WTC11 (cell line): ENCODE measurements around the gene CLBA1.

Experiments
- CBFB ChIP-seq: sonication (generic); formaldehyde crosslinking; IDR thresholded peaks from 2 replicates; pipeline ENCODE4 v1.8.1; 2022; ENCODE audit warnings: mild to moderate bottlenecking, low read depth, missing genetic modification reagents
- CREB1 ChIP-seq: sonication (generic); formaldehyde crosslinking; IDR thresholded peaks from 2 replicates; pipeline ENCODE4 v1.8.0; 2023; ENCODE audit warnings: mild to moderate bottlenecking, missing genetic modification reagents
- CTCF ChIP-seq: fragments of 200-600 bp; IDR thresholded peaks from 2 replicates; pipeline ENCODE4 v1.8.0; 2022; ENCODE audit warnings: antibody characterized with exemption
- ESRRA ChIP-seq: sonication (generic); formaldehyde crosslinking; IDR thresholded peaks from 2 replicates; pipeline ENCODE4 v1.8.1; 2022; ENCODE audit warnings: mild to moderate bottlenecking, missing genetic modification reagents, borderline replicate concordance
- JUN ChIP-seq: sonication (generic); formaldehyde crosslinking; IDR thresholded peaks from 2 replicates; pipeline ENCODE4 v1.8.0; 2023; ENCODE audit warnings: mild to moderate bottlenecking, missing genetic modification reagents
- KAT7 ChIP-seq: sonication (generic); formaldehyde crosslinking; IDR thresholded peaks from 2 replicates; pipeline ENCODE4 v1.8.1; 2023; ENCODE audit warnings: missing genetic modification reagents, mild to moderate bottlenecking, borderline replicate concordance
- RELA ChIP-seq: sonication (generic); formaldehyde crosslinking; IDR thresholded peaks from 2 replicates; pipeline ENCODE4 v1.8.1; 2022; ENCODE audit warnings: missing genetic modification reagents, mild to moderate bottlenecking, borderline replicate concordance
- SMAD3 ChIP-seq: sonication (generic); formaldehyde crosslinking; IDR thresholded peaks from 2 replicates; pipeline ENCODE4 v1.8.0; 2022; ENCODE audit warnings: missing genetic modification reagents, mild to moderate bottlenecking, borderline replicate concordance
- TP53 ChIP-seq: sonication (generic); formaldehyde crosslinking; IDR thresholded peaks from 2 replicates; pipeline ENCODE4 v1.8.1; 2023; ENCODE audit warnings: mild to moderate bottlenecking, missing genetic modification reagents
- USF2 ChIP-seq: sonication (generic); formaldehyde crosslinking; IDR thresholded peaks from 2 replicates; pipeline ENCODE4 v1.8.1; 2023; ENCODE audit warnings: mild to moderate bottlenecking, missing genetic modification reagents, moderate library complexity
- TF ChIP-seq, protein P1 (sequence below): sonication (generic); formaldehyde crosslinking; IDR thresholded peaks from 2 replicates; pipeline ENCODE4 v1.8.0; 2022; ENCODE audit warnings: mild to moderate bottlenecking, missing genetic modification reagents
- TF ChIP-seq, protein P2 (sequence below): sonication (generic); formaldehyde crosslinking; IDR thresholded peaks from 2 replicates; pipeline ENCODE4 v1.8.0; 2022; ENCODE audit warnings: mild to moderate bottlenecking, missing genetic modification reagents
- TF ChIP-seq, protein P3 (sequence below): sonication (generic); formaldehyde crosslinking; conservative IDR thresholded peaks from 2 replicates; pipeline ENCODE4 v1.8.1; 2023; ENCODE audit warnings: mild to moderate bottlenecking, low read depth, missing genetic modification reagents, moderate library complexity

DNA sequence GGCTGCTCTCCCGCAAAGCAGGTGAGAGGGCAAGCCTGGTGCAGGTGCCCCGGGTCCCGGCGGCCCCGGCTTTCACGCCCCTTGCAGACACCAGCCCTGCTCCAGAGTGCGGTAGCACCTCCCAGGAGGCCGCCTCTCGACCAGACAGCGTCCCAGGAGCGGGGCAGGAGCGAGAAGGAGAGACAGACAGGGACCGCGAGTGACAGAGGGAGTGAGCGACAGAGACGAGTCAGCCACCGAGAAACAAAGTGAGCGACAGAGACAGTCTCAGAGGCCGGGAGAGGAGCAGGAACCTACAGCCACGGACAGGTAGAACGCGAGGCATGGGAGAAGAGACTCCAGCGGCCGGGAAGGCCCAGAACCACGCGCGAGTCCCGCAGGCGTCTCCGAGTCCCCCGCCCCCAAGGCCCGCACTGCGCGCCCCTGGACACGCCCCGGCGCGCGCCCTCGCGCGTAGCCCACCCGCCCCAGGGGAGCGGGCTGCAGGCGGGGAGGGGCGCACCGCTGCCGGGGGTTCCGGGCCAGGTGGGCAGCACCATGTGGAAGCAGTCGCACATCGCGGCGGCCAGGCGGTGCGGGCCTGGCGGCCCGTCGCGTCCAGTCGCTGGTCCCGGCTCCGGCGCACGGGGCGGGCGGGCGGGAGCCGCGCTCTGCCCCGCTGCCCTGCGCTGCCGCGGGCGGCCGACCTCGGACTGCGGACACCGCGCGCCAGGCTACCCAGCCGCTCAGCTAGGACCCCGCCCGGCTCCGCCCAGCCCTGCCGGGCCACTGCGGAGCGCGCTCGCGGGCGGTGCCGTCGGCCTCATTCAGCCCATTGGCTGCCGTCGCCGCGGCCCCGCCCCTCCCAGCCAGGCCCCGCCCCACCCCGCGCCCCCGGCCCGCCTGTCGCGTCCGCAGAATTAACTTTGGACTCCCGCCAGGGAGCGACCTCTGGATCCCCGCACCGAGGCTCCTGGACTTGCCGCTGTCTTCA is 7.6 kb upstream of the CLBA1 start, which contains the start of gene AHNAK2:
- TF ChIP-seq, protein P1, sequence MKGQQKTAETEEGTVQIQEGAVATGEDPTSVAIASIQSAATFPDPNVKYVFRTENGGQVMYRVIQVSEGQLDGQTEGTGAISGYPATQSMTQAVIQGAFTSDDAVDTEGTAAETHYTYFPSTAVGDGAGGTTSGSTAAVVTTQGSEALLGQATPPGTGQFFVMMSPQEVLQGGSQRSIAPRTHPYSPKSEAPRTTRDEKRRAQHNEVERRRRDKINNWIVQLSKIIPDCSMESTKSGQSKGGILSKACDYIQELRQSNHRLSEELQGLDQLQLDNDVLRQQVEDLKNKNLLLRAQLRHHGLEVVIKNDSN (CRISPR knock-in tag): no peak
- TF ChIP-seq KAT7 (CRISPR knock-in tag) (no peak), CTCF (no peak), ESRRA (CRISPR knock-in tag) (no peak), RELA (CRISPR knock-in tag) (no peak), TP53 (CRISPR knock-in tag) (no peak), CBFB (CRISPR knock-in tag) (no peak), JUN (CRISPR knock-in tag) (no peak), USF2 (CRISPR knock-in tag) (no peak), SMAD3 (CRISPR knock-in tag) (no peak), CREB1 (CRISPR knock-in tag) (no peak)
- TF ChIP-seq, protein P2, sequence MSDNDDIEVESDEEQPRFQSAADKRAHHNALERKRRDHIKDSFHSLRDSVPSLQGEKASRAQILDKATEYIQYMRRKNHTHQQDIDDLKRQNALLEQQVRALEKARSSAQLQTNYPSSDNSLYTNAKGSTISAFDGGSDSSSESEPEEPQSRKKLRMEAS: no peak
- TF ChIP-seq, protein P3, sequence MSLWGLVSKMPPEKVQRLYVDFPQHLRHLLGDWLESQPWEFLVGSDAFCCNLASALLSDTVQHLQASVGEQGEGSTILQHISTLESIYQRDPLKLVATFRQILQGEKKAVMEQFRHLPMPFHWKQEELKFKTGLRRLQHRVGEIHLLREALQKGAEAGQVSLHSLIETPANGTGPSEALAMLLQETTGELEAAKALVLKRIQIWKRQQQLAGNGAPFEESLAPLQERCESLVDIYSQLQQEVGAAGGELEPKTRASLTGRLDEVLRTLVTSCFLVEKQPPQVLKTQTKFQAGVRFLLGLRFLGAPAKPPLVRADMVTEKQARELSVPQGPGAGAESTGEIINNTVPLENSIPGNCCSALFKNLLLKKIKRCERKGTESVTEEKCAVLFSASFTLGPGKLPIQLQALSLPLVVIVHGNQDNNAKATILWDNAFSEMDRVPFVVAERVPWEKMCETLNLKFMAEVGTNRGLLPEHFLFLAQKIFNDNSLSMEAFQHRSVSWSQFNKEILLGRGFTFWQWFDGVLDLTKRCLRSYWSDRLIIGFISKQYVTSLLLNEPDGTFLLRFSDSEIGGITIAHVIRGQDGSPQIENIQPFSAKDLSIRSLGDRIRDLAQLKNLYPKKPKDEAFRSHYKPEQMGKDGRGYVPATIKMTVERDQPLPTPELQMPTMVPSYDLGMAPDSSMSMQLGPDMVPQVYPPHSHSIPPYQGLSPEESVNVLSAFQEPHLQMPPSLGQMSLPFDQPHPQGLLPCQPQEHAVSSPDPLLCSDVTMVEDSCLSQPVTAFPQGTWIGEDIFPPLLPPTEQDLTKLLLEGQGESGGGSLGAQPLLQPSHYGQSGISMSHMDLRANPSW (CRISPR knock-in tag): no peak
